GM12878 (cell line): ENCODE results near the gene SPOCD1. TPM values are rescaled to one million over a fixed set of nuclear protein-coding genes. Genes with fewer than 3 reads are reported as not detected.

Experiments
- ATAC-seq: fragments of 200-7000 bp; cut with Tn5 transposase; 3 replicates; pipeline ENCODE4 v1.9.1; 2020; ENCODE audit warnings: mild to moderate bottlenecking, moderate library complexity
- BruUV-seq: library from RNA; stranded (reverse); fragments of 400-500 nt; replicated peaks from 2 replicates; lab custom pipeline; 2021; lab: Mats Ljungman, UMichigan
- CTCF ChIA-PET: fragments of 300-600 bp; sonication (Branson Sonifier 250); formaldehyde crosslinking; extraction: SDS; loops from one replicate; lab custom pipeline; 2021; ENCODE audit warnings: inconsistent platforms; lab: Yijun Ruan, JAX
- POLR2A ChIA-PET: fragments of 350-600 bp; formaldehyde crosslinking; extraction: SDS; loops from one replicate; lab custom pipeline; 2021; ENCODE audit warnings: inconsistent platforms; lab: Charles Lee
- RAD21 ChIA-PET: fragments of 300-600 bp; sonication (Branson Sonifier 250); formaldehyde crosslinking; loops from one replicate; lab custom pipeline; 2023; ENCODE audit warnings: antibody characterized with exemption; ENCODE audit not compliant: unreplicated experiment; lab: Charles Lee
- SMC1A ChIA-PET: fragments of 300-600 bp; sonication (Branson Sonifier 250); formaldehyde crosslinking; loops from one replicate; lab custom pipeline; 2023; ENCODE audit not compliant: unreplicated experiment, uncharacterized antibody; lab: Charles Lee
- DNase-seq: peaks from one replicate; pipeline ENCODE4 v3.0.0-alpha.2; 2011; ENCODE audit warnings: low read depth, low spot score
- FAIRE-seq: peaks from 3 replicates; lab custom pipeline; 2011; peaks lifted over from hg19 to GRCh38; lab: Jason Lieb, UNC
- H2AFZ ChIP-seq: 2 replicates; pipeline ENCODE4 v1.6.0; 2011; ENCODE audit warnings: low read depth, low read length, control low read depth; ENCODE audit not compliant: control insufficient read depth
- H3K27ac ChIP-seq: 2 replicates; pipeline ENCODE4 v1.5.1; 2011; ENCODE audit warnings: control low read depth; ENCODE audit not compliant: control insufficient read depth, insufficient read depth
- H3K27me3 ChIP-seq, 2 experiments: replicated peaks in 1 of 2; 2 replicates each; pipeline versions ENCODE4 v1.6.0 to v1.6.1; 2011; ENCODE audit warnings: low read length in 1 of 2; ENCODE audit not compliant: control insufficient read depth in 2 of 2, insufficient read depth in 2 of 2
- H3K36me3 ChIP-seq, 2 experiments: 2 replicates each; pipeline ENCODE4 v1.5.1; 2011; ENCODE audit warnings: low read length in 1 of 2; ENCODE audit not compliant: control insufficient read depth in 2 of 2, insufficient read depth in 2 of 2
- H3K4me1 ChIP-seq: 2 replicates; pipeline ENCODE4 v1.6.1; 2011; ENCODE audit warnings: mild to moderate bottlenecking, low read length, moderate library complexity, mixed read lengths; ENCODE audit not compliant: control insufficient read depth, insufficient read depth
- H3K4me2 ChIP-seq: 2 replicates; pipeline ENCODE4 v1.6.0; 2011; ENCODE audit warnings: control low read depth; ENCODE audit not compliant: control insufficient read depth, insufficient read depth
- H3K4me3 ChIP-seq: fragments of 200-600 bp; sonication (generic); 2 replicates; pipeline ENCODE4 v1.5.1; 2016
- H3K79me2 ChIP-seq: 2 replicates; pipeline ENCODE4 v1.6.0; 2011; ENCODE audit warnings: low read length; ENCODE audit not compliant: control insufficient read depth, insufficient read depth
- H3K9ac ChIP-seq: 2 replicates; pipeline ENCODE4 v1.8.0; 2011; ENCODE audit warnings: low read length, control low read depth, mixed read lengths; ENCODE audit not compliant: control insufficient read depth, insufficient read depth
- H3K9me3 ChIP-seq: replicated peaks from 3 replicates; pipeline ENCODE4 v1.5.1; 2011; ENCODE audit warnings: mild to moderate bottlenecking, low read length; ENCODE audit not compliant: control insufficient read depth, insufficient read depth
- H4K20me1 ChIP-seq: 2 replicates; pipeline ENCODE4 v1.6.0; 2011; ENCODE audit not compliant: control insufficient read depth, insufficient read depth
- CHD4 ChIP-seq: fragments of 200-600 bp; sonication (generic); IDR thresholded peaks from 2 replicates; pipeline ENCODE4 v1.6.1; 2016; ENCODE audit warnings: mild to moderate bottlenecking
- CREB1 ChIP-seq: IDR thresholded peaks from 2 replicates; pipeline ENCODE4 v1.6.1; 2012; ENCODE audit warnings: low read depth, mild to moderate bottlenecking, inconsistent platforms
- PAX8 ChIP-seq: fragments of 450-650 bp; IDR thresholded peaks from 2 replicates; pipeline ENCODE4 v1.6.1; 2017; ENCODE audit warnings: mild to moderate bottlenecking, moderate library complexity
- POLR2A ChIP-seq: IDR thresholded peaks from 2 replicates; pipeline ENCODE4 v1.6.1; 2011; ENCODE audit warnings: low read depth, mild to moderate bottlenecking, low read length
- POLR2AphosphoS5 ChIP-seq: IDR thresholded peaks from 2 replicates; pipeline ENCODE4 v1.6.1; 2011; ENCODE audit warnings: mild to moderate bottlenecking, low read length, inconsistent platforms
- SMARCA5 ChIP-seq: fragments of 450-650 bp; IDR thresholded peaks from 2 replicates; pipeline ENCODE4 v1.6.1; 2017; ENCODE audit warnings: mild to moderate bottlenecking
- SREBF2 ChIP-seq: IDR thresholded peaks from 2 replicates; pipeline ENCODE4 v1.6.1; 2012; ENCODE audit warnings: mild to moderate bottlenecking, low read length
- STAT3 ChIP-seq: IDR thresholded peaks from 2 replicates; pipeline ENCODE4 v1.6.1; 2011; ENCODE audit warnings: low read depth, low read length, improper control_type of control experiment
- WRNIP1 ChIP-seq: IDR thresholded peaks from 2 replicates; pipeline ENCODE4 v1.6.1; 2011; ENCODE audit warnings: low read depth, low read length, improper control_type of control experiment, borderline replicate concordance
- ZBTB11 ChIP-seq: fragments of 450-650 bp; formaldehyde crosslinking; IDR thresholded peaks from 2 replicates; pipeline ENCODE4 v1.5.0; 2022; ENCODE audit warnings: mild to moderate bottlenecking, missing genetic modification characterization
- WGBS: methylation state at CpG from one replicate; pipeline ENCODE4 v1.1.6; 2016; ENCODE audit warnings: low lambda C conversion rate; ENCODE audit not compliant: insufficient replicate concordance, insufficient coverage; ENCODE audit errors: missing lambda C conversion rate; 5-methylcytosine and 5-hydroxymethylcytosine counted together
- in situ Hi-C: fragments of 300-500 bp; cut with MboI; formaldehyde crosslinking; loops from 9 replicates; pipeline ENCODE4 v1.14.3; 2018; ENCODE audit warnings: mixed read lengths
- intact Hi-C: fragments of 100-400 bp; cut with micrococcal nuclease; formaldehyde crosslinking; loops from one replicate; pipeline ENCODE4 v1.14.2; 2022; ENCODE audit not compliant: unreplicated experiment
- polyA plus RNA-seq, 11 experiments: library from polyadenylated mRNA; depleted of rRNA in 4 of 11; unstranded in 6 of 11; stranded (reverse) in 5 of 11; fragments of >200 nt; fragmentation: Nextera tagmentation in 4 of 11; fragmentation: Illumina TruSeq in 1 of 11; extraction: Ambion mirVana in 4 of 11; extraction: Trizol in 1 of 11; gene quantifications; 1 replicate in 1 of 11; 2 replicates in 10 of 11; pipeline versions ENCODE4 v1.2.1 to v1.2.3, GENCODE V29; 2011 to 2016; ENCODE audit warnings: inconsistent platforms in 2 of 11, missing spikeins in 2 of 11, low read depth in 1 of 11
- total RNA-seq, 4 experiments: library from RNA; depleted of rRNA in 3 of 4; stranded (reverse); fragments of >200 nt in 3 of 4; fragmentation: Illumina TruSeq in 1 of 4; extraction: Trizol in 1 of 4; gene quantifications; 2 replicates each; pipeline versions ENCODE4 v1.2.1 to v1.2.3, GENCODE V29; 2013 to 2021

Gene SPOCD1
- total and polyA plus RNA-seq, 10 of the 15 experiments (the other 5 are each of a cell fraction or from before 2014, with no cell fraction given), result 0.02 to 0.65 (median 0.13) TPM; not detected in 4

- no peak for TF ChIP-seq SREBF2
- TF ChIP-seq POLR2AphosphoS5, result no peak
- TF ChIP-seq WRNIP1, result no peak
- TF ChIP-seq STAT3, result no peak
- no peak for TF ChIP-seq ZBTB11
- TF ChIP-seq POLR2A, result no peak
- TF ChIP-seq SMARCA5, result no peak
- TF ChIP-seq CHD4, result no peak
- no peak for TF ChIP-seq PAX8
Measured at GRCh38 chr1:31839662-31840343, 24.0 kb upstream of the SPOCD1 start (continued).

- SMC1A ChIA-PET, result interaction anchor here (1.1 to 7.4 kb wide), 2 partner anchors 27 to 125 kb away, joined by 3 to 65 read pairs; no protein-coding TSS in a partner anchor
- Histone ChIP-seq H3K9ac (no peak overlapping the region), H3K36me3 (no peaks in the 10 kb centered on the region), H3K27me3 (no peaks in the 10 kb centered on the region; a peak in 1 of 4 replicates)
- no peak for TF ChIP-seq CREB1
- TF ChIP-seq, all 136 proteins: peak for 0
- BruUV-seq, result no TSS peak
- in situ Hi-C loops (no loop called here), intact Hi-C loops (no loop called here)
- Histone ChIP-seq H3K79me2 (no peaks in the 10 kb centered on the region), H2AFZ (no peak overlapping the region), H4K20me1 (no peaks in the 10 kb centered on the region), H3K9me3 (no peaks in the 10 kb centered on the region), H3K27ac (no peak overlapping the region), H3K4me1 (no peaks in the 10 kb centered on the region), H3K4me2 (no peak overlapping the region), H3K4me3 (no peak overlapping the region)
- ATAC-seq, result no peak
- ChIA-PET POLR2A (no interaction called here), CTCF (interaction anchor here (0.5 to 7.5 kb wide), 9 partner anchors 10 to 716 kb away, joined by 3 to 88 read pairs (median 3); no protein-coding TSS in a partner anchor), RAD21 (interaction anchor here (1.2 to 1.5 kb wide), 2 partner anchors 68 to 103 kb away, joined by 3 to 4 read pairs; no protein-coding TSS in a partner anchor)
- no peak for FAIRE-seq
- 62% methylated on average over 9 of the region's 9 CpGs for WGBS
- DNase-seq, result no peak
Measured at GRCh38 chr1:31837451-31838158, 21.8 kb upstream of the SPOCD1 start.
